ENCODE results near the gene ZNF124. TPM values are rescaled to one million over a fixed set of nuclear protein-coding genes. Genes with fewer than 3 reads are reported as not detected.
"Not testable (repeated sequence)": the region's sequence is repeated elsewhere in the genome, so short reads cannot be mapped to it uniquely, and the experiment has no call there.

Gene ZNF124
- 10 to 100 TPM; 28.6 to 29.0 TPM for total RNA-seq

DNA sequence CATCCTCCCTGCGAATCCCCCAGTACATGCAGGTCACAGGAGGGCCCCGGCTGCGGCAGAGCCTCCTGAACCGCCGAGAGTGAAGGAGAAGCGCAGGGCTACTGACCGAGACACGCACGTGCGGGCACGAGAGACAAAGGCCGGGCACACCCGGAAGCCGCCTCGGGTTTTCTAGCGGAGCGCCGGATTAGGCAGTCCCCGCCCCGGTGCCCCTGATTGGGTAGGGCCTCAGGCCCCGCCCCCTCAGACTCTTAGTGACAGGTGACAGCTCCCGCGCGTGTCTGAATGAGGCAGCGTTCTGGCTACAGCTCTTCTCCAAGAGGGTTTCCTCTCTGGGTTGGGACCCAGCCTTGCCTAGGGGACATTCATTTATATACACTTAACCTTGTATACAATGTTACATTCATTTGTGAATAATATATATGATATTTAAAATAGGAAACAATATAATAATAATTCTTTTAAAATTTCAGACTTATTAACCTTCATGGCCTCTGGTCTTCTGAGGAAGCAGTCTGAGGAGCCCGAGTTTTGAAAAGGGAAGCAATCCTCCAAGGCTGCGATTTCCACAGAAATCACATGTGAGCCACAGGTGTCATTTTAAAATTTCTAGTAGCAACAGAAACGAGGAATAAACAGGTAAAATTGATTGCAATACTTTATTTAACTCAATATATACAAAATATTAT lies at the start of gene ZNF124:
ZNF124 (minus strand) TSS at position 146 of the 689 bp plus-strand sequence; CDS start at position 3, 143 bp downstream.
- DNase-seq, H3K4me1 Mint-ChIP-seq, POLR2A ChIA-PET, H3K27ac Mint-ChIP-seq, H3K9me3 Mint-ChIP-seq, H3K4me3 Mint-ChIP-seq, H3K27me3 Mint-ChIP-seq: not testable (repeated sequence)
- peaks cover 34% of the 10 kb centered on the region for H3K36me3 Mint-ChIP-seq
- ATAC-seq (ENCODE audit: low read depth): peak; percentile 97

DNA sequence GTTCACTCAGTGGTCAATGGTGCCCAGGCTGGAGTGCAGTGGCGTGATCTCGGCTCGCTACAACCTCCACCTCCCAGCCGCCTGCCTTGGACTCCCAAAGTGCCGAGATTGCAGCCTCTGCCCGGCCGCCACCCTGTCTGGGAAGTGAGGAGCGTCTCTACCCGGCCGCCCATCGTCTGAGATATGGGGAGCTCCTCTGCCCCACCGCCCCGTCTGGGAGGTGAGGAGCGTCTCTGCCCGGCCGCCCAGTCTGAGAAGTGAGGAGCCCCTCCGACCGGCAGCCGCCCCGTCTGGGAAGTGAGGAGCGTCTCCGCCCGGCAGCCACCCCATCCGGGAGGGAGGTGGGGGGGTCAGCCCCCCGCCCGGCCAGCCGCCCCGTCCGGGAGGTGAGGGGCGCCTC lies 48.5 kb upstream of the ZNF124 start:
- H3K27ac Mint-ChIP-seq; POLR2A ChIA-PET; H3K27me3 Mint-ChIP-seq; H3K36me3 Mint-ChIP-seq; H3K4me3 Mint-ChIP-seq; ATAC-seq (ENCODE audit: low read depth); DNase-seq; H3K4me1 Mint-ChIP-seq: not testable (repeated sequence)
- peaks cover 25% of the 10 kb centered on the region for H3K9me3 Mint-ChIP-seq

- H3K36me3 Mint-ChIP-seq: peaks cover 8% of the 10 kb centered on the region
- no peak for ATAC-seq (ENCODE audit: low read depth)
Measured at GRCh38 chr1:247218121-247218651, 46.4 kb upstream of the ZNF124 start.

DNA sequence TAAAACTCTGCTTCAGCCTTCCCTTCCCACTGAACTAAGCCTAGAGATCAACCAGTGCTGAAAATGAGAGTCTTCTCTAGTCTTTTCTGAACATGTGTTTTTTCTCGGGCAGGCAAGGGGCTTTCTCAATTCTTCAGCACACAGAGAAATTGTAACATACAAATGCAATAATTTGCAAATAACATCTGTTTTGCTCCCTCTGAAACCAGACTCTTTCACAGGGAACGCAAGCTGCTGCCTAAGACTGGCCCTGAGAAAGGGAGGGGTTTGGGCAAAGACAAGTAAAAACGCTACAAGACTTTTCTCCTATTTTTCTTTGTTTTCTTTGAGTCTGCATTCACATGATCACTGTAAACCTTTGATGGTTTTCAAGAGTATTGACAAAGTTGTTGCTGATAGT lies 44.4 kb upstream of the ZNF124 start:
- peaks cover 4% of the 10 kb centered on the region for H3K4me1 Mint-ChIP-seq
- no peaks in the 10 kb centered on the region for H3K27me3 Mint-ChIP-seq
- no peak for DNase-seq
- no peak for ATAC-seq (ENCODE audit: low read depth)
- POLR2A ChIA-PET: no interaction called here
- H3K27ac Mint-ChIP-seq: no peak overlapping the region
- H3K4me3 Mint-ChIP-seq: no peak overlapping the region
- H3K9me3 Mint-ChIP-seq: peaks cover 5% of the 10 kb centered on the region
- peaks cover 6% of the 10 kb centered on the region for H3K36me3 Mint-ChIP-seq

More at GRCh38 chr1:247218121-247218651, 46.4 kb upstream of the ZNF124 start:
- Mint-ChIP-seq H3K9me3 (peaks cover 13% of the 10 kb centered on the region), H3K27me3 (no peaks in the 10 kb centered on the region), H3K4me3 (no peak overlapping the region), H3K4me1 (no peaks in the 10 kb centered on the region), H3K27ac (no peak overlapping the region)
- POLR2A ChIA-PET: no interaction called here
- DNase-seq: no peak

GRCh38 chr1:247212627-247213617 lies 41.1 kb upstream of the ZNF124 start:
- DNase-seq (no peak), ATAC-seq (ENCODE audit: low read depth) (no peak)
- no peak overlapping the region for H3K4me3 Mint-ChIP-seq
- no peak overlapping the region for H3K27ac Mint-ChIP-seq
- POLR2A ChIA-PET: interaction anchor here (0.6 kb wide), 1 partner anchor 66 kb away, joined by 3 read pairs; no protein-coding TSS in a partner anchor
- H3K27me3 Mint-ChIP-seq: no peaks in the 10 kb centered on the region
- H3K4me1 Mint-ChIP-seq: peaks cover 19% of the 10 kb centered on the region
- H3K9me3 Mint-ChIP-seq: peaks cover under 1% of the 10 kb centered on the region
- peaks cover 24% of the 10 kb centered on the region for H3K36me3 Mint-ChIP-seq

GRCh38 chr1:247212012-247212411 lies 40.2 kb upstream of the ZNF124 start:
- H3K27me3 Mint-ChIP-seq: no peaks in the 10 kb centered on the region
- DNase-seq: no peak
- POLR2A ChIA-PET: no interaction called here
- peaks cover 22% of the 10 kb centered on the region for H3K4me1 Mint-ChIP-seq
- ATAC-seq (ENCODE audit: low read depth): no peak
- H3K27ac Mint-ChIP-seq: peak overlapping the region; percentile 11
- peaks cover 6% of the 10 kb centered on the region for H3K9me3 Mint-ChIP-seq
- peaks cover 33% of the 10 kb centered on the region for H3K36me3 Mint-ChIP-seq
- no peak overlapping the region for H3K4me3 Mint-ChIP-seq

DNA sequence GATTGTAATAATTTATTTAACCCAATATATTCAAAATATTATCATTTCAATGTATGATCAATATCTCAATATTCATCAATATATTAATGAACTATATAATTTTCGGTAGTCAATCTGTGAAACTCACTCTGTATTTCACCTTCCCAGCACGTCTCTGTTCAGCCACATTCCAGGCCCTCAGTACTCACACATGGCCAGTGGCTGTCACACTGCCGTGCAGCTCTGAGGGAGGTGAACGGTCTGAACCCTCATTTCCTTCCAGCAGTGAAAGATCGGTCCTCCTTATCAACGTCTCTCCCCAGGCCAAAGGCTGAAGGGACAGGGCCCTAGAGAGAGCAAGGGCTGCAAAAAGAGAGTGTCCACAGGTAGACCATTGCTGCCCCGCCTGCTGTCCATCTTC lies 39.5 kb upstream of the ZNF124 start:
- H3K27me3 Mint-ChIP-seq: no peaks in the 10 kb centered on the region
- peaks cover 22% of the 10 kb centered on the region for H3K4me1 Mint-ChIP-seq
- DNase-seq (no peak), ATAC-seq (ENCODE audit: low read depth) (no peak)
- POLR2A ChIA-PET: no interaction called here
- H3K27ac Mint-ChIP-seq: no peak overlapping the region
- H3K9me3 Mint-ChIP-seq: peaks cover 6% of the 10 kb centered on the region
- peaks cover 38% of the 10 kb centered on the region for H3K36me3 Mint-ChIP-seq
- no peak overlapping the region for H3K4me3 Mint-ChIP-seq

DNA sequence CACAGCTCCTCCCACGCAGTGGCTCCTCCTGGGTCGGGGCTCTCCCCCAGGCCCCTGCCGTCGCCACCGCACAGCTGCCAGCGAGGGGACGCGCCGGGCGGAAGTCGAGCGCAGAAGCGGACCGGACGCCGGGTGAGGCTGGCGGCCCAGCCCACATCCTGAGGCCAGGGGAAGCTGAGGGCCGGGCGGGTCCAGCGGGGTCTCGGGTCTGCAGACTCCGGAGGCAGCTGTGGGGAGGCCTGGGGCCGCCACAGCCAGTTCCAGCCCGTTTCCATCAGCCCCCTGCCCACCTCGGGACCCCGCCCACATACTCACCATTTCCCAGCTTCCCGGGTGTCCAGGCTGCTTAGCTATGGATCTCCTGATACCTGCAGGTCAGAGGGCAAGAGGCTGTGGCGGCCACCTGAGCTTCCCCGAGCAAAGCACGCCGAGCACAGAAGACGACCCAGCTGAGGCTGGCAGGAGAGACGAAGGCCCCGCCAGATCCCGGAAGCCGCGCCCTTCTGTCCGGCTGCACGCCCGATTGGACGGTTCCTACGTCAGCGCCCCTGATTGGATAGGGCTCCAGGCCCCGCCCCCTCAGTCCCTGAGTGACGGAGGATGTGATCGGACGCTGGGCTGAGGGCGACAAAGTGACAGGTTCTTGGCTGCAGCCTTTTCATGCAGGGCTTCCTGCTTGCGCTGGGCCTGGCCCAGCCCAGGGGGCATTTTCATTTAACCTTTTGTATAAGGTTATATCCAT lies 38.7 kb upstream of the ZNF124 start:
- H3K36me3 Mint-ChIP-seq: peaks cover 46% of the 10 kb centered on the region
- peak; percentile 96 for DNase-seq
- peaks cover 25% of the 10 kb centered on the region for H3K4me1 Mint-ChIP-seq
- peaks cover 11% of the 10 kb centered on the region for H3K9me3 Mint-ChIP-seq
- H3K27me3 Mint-ChIP-seq: no peaks in the 10 kb centered on the region
- ATAC-seq (ENCODE audit: low read depth): peak; percentile 98
- POLR2A ChIA-PET: interaction anchor here (0.6 to 1.5 kb wide), 13 partner anchors 15 to 514 kb away, joined by 3 to 10 read pairs (median 3); partner anchors contain the start of genes AHCTF1, NLRP3, ZNF496 and ZNF669
- H3K4me3 Mint-ChIP-seq: peak overlapping the region; percentile 89
- H3K27ac Mint-ChIP-seq: peak overlapping the region; percentile 94

- DNase-seq (no peak), ATAC-seq (ENCODE audit: low read depth) (no peak)
- Mint-ChIP-seq H3K4me3 (peak overlapping the region; percentile 89), H3K27ac (peak overlapping the region; percentile 94), H3K27me3 (no peaks in the 10 kb centered on the region), H3K36me3 (peaks cover 50% of the 10 kb centered on the region), H3K9me3 (peaks cover 11% of the 10 kb centered on the region), H3K4me1 (peaks cover 25% of the 10 kb centered on the region)
- POLR2A ChIA-PET: interaction anchor here (0.7 to 1.5 kb wide), 12 partner anchors 14 to 513 kb away, joined by 3 to 10 read pairs (median 3); partner anchors contain the start of genes AHCTF1, NLRP3, ZNF496 and ZNF669
Measured at GRCh38 chr1:247210062-247210375, 38.2 kb upstream of the ZNF124 start.

GRCh38 chr1:247209396-247209795 lies 37.6 kb upstream of the ZNF124 start:
- Mint-ChIP-seq H3K27ac (peak overlapping the region; percentile 94), H3K4me1 (peaks cover 25% of the 10 kb centered on the region), H3K9me3 (peaks cover 11% of the 10 kb centered on the region), H3K36me3 (peaks cover 53% of the 10 kb centered on the region), H3K27me3 (no peaks in the 10 kb centered on the region), H3K4me3 (peak overlapping the region; percentile 89)
- ATAC-seq (ENCODE audit: low read depth) (no peak), DNase-seq (no peak)
- POLR2A ChIA-PET: interaction anchor here (0.8 to 1.5 kb wide), 3 partner anchors 36 to 201 kb away, joined by 3 to 10 read pairs (median 5); no protein-coding TSS in a partner anchor

GRCh38 chr1:247204177-247204647 lies 32.4 kb upstream of the ZNF124 start:
- ATAC-seq (ENCODE audit: low read depth): no peak
- DNase-seq: no peak
- H3K9me3 Mint-ChIP-seq: peaks cover 32% of the 10 kb centered on the region
- POLR2A ChIA-PET: no interaction called here
- H3K4me1 Mint-ChIP-seq: peaks cover 14% of the 10 kb centered on the region
- H3K27me3 Mint-ChIP-seq: no peaks in the 10 kb centered on the region
- peaks cover 94% of the 10 kb centered on the region for H3K36me3 Mint-ChIP-seq
- no peak overlapping the region for H3K27ac Mint-ChIP-seq
- H3K4me3 Mint-ChIP-seq: no peak overlapping the region

GRCh38 chr1:247198781-247199180 lies 27.0 kb upstream of the ZNF124 start:
- peaks cover 98% of the 10 kb centered on the region for H3K36me3 Mint-ChIP-seq
- DNase-seq (no peak), ATAC-seq (ENCODE audit: low read depth) (no peak)
- H3K4me3 Mint-ChIP-seq: no peak overlapping the region
- no peaks in the 10 kb centered on the region for H3K4me1 Mint-ChIP-seq
- H3K9me3 Mint-ChIP-seq: peaks cover 34% of the 10 kb centered on the region
- no peak overlapping the region for H3K27ac Mint-ChIP-seq
- no peaks in the 10 kb centered on the region for H3K27me3 Mint-ChIP-seq
- POLR2A ChIA-PET: no interaction called here

DNA sequence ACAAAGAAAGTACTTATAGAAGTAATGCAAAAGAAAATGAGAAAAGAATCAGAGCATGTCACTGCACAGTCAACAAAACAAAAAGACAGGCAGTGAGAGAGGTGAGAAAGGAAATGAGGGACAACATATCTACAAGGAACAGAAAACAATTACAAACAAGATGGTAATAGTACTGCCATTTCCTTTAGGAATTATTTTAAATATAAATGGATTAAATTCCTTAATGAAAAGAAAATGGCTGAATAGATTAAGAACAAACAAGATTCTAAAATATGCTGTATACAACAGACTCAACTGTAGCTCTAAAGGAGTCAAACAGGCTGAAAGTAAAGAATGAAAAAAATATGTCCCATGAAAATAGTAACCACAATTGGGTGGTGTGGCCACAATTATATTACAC lies 22.1 kb upstream of the ZNF124 start:
- Mint-ChIP-seq H3K36me3 (peaks cover 94% of the 10 kb centered on the region), H3K27me3 (no peaks in the 10 kb centered on the region), H3K9me3 (peaks cover 32% of the 10 kb centered on the region), H3K4me1 (no peaks in the 10 kb centered on the region), H3K27ac (no peak overlapping the region), H3K4me3 (no peak overlapping the region)
- DNase-seq (no peak), ATAC-seq (ENCODE audit: low read depth) (no peak)
- POLR2A ChIA-PET: no interaction called here
